ENCODE data around the gene KCNRG.
"Not testable (repeated sequence)": the region's sequence is repeated elsewhere in the genome, so short reads cannot be mapped to it uniquely, and the experiment has no call there.

Gene KCNRG, protein sequence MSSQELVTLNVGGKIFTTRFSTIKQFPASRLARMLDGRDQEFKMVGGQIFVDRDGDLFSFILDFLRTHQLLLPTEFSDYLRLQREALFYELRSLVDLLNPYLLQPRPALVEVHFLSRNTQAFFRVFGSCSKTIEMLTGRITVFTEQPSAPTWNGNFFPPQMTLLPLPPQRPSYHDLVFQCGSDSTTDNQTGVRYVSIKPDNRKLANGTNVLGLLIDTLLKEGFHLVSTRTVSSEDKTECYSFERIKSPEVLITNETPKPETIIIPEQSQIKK

GRCh38 chr13:50015258-50015657, at the start of gene KCNRG:
Gene KCNRG, plus strand, starts transcription at chr13:50015444. Its CDS starts 50 bp downstream, at chr13:50015494.
- DNase-seq = no peak

DNA sequence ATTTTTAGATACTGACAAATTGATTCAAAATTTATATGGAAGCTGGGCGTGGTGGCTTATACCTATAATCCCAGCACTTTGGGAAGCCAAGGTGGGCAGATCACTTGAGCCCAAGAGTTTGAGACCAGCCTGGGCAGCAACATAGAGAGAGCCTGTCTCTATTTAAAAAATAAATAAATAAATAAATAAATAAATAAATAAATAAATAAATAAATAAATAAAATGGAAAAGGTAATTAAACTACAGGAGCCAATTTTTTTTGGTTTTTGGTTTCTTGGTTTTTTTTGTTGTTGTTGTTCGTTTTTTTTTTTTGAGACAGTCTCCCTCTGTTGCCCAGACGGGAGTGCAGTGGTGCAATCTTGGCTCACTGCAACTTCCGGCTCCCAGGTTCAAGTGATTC, 47.8 kb upstream of the KCNRG start:
- no peak for DNase-seq

DNA sequence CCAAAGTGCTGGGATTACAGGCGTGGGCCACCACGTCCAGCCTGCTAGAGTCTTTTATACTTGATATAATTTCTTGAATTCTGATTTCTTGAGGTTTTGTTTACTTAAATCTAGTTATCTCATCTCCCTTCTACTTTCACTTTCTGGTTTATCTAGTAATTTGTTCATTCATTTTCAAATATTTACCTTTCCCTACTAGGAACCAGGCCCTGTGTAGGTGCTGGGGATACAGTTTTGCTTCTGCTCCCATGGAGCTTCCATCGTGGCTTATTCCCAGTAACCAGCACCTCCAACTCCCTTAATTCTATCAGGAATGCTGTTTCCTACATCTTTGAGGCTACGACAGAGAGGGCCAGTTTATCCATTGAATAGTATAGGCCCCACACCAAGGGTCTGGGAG, 42.5 kb upstream of the KCNRG start:
- no peak for DNase-seq

DNA sequence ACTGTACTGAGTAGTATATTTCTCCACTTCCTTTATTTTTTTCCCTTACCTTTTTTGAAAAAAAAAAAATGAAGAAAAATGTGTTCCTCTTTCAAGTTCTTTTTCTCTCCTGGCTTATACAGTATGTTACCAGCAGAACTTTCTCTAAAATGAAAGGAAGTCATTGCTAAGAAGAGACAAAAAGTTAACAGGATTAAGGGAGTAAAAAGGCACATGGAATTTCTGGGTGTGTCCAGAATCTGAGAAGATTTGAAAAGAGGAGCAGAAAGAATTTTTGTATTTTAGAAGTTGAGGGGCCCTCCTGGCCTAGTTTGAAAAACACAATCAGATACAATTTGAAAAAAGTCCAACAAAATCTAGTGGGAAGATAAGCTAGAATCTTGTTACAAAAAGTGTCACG, 39.4 kb upstream of the KCNRG start:
- DNase-seq = no peak

DNA sequence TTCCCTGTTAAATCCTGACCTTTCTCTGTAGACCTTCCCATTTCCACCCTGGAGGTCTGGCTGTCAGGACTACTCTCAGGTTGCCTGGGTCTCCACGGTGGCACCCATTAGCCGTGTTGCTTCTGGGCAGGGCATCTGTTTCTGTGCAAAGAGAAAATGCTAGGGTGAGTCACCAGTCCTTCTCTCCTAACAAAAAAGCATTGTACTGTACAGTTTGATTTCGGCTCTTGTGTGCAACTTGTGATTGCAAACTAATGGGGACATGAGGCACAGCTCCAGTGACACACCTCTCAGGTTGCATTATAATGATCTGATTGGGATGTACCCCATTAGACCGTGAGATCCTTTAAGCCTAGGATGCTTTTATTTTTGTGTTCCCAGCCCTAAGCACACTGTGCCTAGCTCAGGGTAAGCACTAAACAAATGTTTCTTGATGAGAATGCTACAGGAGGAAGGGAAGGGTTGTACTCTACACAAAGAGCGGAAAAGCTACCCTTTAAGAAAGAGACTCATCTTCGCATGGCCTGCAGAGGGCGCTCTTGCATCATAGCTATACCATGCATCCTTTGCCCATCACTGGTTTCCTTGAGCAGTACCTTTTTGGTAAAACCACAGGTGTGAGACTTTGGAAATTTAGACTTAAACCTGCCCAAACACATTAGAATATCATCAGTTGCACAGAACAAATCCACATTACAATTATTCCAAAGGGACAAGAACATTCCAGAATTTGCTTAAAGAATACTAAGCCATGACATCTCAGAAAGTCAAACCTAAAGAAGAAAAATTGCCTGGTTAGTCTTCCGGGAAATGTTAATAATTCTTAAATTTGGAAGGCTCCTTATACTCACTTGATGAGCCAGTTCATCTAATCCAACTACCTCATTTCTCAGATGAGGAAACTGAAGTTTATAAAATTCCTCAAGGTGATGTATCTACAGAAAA, 38.7 kb upstream of the KCNRG start:
- DNase-seq = peak; percentile 67 to 74

- no peak for DNase-seq
Observed at GRCh38 chr13:49977992-49978391, 37.3 kb upstream of the KCNRG start.

DNA sequence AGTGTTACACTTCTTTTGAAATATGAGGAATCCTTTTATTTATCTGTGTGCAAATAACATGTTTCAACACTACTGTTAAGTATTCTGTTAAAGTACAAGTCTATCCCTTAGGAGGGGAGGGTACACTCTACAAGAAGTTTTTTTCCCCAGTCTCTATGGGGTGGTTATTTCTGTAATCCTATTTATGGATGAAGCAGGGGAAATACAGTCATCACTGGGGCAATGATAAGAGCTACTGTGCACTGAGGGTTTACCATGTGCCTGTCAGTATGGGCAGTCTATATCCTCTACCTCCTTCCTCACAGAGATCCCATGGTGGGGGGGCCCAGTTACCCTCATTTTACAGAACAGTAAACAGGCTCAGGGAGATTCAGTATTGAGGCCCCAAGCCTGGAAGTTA, 35.0 kb upstream of the KCNRG start:
- DNase-seq = no peak

DNA sequence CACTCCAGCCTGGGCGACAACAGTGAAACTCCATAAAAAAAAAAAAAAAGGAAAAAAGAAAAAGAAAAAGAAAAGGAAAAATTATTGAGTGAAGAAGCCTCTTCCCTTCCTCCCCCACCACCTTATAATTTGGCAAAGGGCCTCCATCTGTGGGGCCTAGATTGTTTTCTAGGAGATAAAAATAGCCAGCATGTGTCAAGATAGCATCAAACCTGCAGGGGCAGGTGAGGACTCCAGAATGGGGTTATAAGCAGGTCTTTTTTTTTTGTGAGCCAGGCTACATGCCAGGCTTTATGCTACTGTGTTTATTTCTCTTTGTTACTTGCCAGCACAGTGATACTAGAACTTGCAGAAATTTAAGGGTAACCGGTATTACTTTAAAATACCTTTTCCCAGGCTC, 30.1 kb upstream of the KCNRG start:
- DNase-seq = no peak

DNA sequence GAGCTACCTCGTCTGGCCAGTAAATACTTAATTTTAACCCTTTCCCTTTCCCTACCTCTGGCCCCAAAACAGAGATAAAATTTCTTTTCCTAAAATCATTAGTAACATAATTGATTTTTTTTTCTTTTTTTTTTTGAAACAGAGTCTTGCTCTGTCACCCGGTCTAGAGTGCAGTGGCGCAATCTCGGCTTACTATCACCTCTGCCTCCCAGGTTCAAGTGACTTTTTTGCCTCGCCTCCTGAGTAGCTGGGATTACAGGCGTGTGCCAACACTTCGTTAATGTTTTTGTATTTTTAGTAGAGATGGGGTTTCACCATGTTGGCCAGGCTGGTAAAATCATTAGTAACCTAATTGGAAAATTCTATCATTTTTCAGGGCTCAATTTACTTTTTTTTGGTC, 28.8 kb upstream of the KCNRG start:
- no peak for DNase-seq

- not testable (repeated sequence) for DNase-seq
Observed at GRCh38 chr13:49990612-49991011, 24.6 kb upstream of the KCNRG start.

GRCh38 chr13:49993111-49993510, 22.1 kb upstream of the KCNRG start:
- DNase-seq = no peak

DNA sequence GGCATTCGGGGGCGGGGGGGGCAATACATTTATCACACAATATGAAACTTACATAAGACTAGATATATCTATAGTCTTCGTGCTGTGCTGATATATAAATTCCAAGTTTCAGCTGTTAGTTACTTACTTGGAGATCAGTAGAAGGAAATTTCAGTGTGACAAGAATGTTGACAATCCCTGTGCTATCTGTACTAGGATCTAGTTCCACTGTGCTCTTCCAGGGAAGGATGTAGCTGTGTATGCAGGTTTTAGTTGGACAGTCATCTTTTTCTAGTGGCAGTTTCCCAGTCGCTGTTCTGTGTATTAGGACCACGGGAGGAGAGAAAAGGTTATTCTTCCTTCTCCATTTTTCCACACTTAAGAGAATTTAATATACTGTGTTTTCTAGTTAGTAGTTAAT, 21.6 kb upstream of the KCNRG start:
- DNase-seq = no peak

DNA sequence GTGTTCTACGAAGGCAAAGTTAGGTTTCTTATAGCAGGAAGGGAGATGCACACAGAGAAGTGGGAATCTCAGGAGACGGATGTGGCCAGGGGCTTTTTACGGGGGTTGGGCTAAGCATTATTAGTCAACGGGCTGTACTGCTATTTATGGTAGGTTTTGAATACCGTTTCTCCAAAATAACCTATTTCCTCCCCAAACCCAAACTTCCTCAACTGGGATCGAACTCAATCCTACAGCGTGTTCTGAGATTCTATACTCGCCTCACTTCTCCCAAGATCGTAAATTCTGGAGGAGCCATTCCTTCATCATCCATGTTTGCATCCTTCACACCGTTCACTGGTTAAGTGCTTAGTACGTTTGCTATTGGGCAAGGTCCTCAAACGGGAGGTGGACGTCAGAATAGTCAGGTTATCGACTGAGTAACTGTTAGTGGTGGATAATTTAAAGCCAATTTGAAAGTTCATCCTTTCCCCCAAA, 19.6 kb upstream of the KCNRG start:
- no peak for DNase-seq

GRCh38 chr13:49996161-49996915, 18.9 kb upstream of the KCNRG start:
- DNase-seq = peak; percentile 85 to 90

DNA sequence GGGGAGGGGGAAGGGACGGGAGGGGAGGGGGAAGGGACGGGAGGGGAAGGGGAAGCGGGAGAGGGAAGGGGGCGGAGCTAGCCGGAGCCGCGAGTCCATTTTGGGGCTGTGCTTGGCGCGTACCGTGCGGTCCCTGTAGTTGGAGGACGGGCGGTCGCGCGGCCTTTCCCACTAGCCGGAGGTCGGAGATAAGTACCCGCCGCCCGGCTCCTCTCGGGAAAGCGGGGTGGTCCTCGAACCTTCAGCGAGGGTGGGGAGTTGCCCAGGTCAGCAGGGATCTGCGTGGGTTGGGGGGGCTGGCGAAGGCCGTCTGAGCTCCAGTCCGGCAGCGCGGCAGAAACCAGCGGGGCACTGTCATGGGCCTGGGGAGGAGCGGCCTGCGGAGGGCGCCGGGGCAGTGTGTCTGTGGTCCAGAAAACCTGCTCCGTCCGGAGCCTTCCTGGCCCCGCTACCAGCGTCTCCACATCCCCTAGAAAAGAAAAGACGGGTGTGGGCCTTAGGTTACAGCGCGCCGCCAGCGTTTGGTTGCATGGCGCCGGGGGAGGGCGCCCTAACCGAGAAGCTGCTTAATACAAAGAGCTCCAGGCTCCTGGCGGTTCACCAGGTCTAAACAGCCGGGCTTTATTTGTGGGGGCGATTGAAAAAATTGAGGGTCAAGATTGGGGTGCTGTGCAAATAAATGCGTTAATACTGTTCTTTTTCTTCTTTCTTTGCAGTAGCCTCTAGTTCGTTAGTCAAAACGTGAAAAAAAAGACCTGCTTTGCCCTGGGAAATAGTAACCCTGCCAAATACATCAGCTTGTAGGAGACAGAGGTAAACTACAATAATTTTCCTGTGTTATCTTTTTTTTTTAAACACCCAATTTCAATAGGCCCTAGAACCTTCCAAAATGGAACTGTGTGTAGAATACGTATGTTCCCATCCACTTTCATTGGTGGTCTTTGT, 18.0 kb upstream of the KCNRG start, which contains the start of gene TRIM13:
Gene TRIM13 (plus strand): TSS at position 92 of the 945 bp plus-strand sequence. CDS start 14,899 bp downstream, outside the sequence.
- peak; percentile 74 to 76 for DNase-seq

- no peak for DNase-seq
Observed at GRCh38 chr13:49997955-49998354, 17.3 kb upstream of the KCNRG start.

GRCh38 chr13:49998714-49999624, 16.3 kb upstream of the KCNRG start:
- no peak for DNase-seq

GRCh38 chr13:50001287-50001686, 14.0 kb upstream of the KCNRG start:
- DNase-seq = no peak

DNA sequence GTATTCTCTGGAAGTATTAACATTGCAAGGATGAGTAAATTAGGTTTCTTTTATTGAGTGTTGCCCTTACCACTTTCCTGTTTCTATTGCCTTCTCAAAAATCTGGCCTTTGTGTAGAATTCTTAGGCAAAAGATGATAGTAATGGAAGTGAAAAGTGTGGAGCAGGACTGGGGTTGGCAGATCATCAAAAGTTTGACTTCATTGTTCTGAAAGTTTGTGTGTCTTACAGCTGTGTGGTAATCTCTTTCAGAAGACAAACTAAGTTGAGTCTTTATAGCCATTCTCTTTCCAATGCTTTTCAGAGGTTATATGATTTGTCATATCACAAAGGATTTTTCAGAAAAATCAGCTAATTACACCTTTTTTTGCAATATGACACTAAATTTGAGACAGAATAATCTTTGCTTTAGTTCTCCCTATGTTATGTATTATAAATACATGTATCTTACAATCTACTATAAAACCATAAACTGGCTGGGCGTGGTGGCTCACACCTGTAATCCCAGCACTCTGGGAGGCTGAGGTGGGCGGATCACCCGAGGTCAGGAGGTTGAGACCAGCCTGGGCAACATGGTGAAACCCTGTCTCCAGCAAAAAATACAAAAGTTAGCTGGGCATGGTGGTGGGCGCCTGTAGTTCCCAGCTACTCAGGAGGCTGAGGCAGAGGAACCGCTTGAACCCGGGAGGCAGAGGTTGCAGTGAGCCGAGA, 8.7 kb upstream of the KCNRG start:
- DNase-seq = no peak

GRCh38 chr13:50011461-50011860, 3.8 kb upstream of the KCNRG start:
- DNase-seq = no peak

Data from stimulated activated CD4-positive, alpha-beta T cell treated with anti-CD3 and anti-CD28 coated beads, Interleukin-4, amount 100 ng/mL, for 4 hours (primary cell).